ENCODE data around the gene ZNF554.

DNA sequence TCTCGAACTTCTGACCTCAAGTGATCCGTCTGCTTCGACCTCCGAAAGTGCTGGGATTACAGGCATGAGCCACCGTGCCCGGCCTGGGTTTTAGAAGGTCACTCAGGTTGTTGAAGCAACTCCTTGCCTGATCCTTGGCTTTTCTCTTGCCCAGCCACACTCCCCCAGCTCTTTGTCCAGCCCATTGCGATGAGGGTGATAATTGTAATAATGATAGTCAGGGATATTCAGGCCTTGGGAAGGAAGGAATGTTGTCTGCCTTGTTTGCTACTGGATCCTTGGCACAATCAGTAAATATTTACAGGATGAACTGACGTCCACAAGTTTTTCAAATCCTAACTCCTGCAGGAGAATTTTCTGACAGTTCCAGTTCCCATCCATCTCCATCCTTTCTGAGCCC lies 32.6 kb upstream of the ZNF554 start:
- no peak for TF ChIP-seq POLR2A (IDR thresholded peaks at IDR 0.05)
- TF ChIP-seq, protein P1, sequence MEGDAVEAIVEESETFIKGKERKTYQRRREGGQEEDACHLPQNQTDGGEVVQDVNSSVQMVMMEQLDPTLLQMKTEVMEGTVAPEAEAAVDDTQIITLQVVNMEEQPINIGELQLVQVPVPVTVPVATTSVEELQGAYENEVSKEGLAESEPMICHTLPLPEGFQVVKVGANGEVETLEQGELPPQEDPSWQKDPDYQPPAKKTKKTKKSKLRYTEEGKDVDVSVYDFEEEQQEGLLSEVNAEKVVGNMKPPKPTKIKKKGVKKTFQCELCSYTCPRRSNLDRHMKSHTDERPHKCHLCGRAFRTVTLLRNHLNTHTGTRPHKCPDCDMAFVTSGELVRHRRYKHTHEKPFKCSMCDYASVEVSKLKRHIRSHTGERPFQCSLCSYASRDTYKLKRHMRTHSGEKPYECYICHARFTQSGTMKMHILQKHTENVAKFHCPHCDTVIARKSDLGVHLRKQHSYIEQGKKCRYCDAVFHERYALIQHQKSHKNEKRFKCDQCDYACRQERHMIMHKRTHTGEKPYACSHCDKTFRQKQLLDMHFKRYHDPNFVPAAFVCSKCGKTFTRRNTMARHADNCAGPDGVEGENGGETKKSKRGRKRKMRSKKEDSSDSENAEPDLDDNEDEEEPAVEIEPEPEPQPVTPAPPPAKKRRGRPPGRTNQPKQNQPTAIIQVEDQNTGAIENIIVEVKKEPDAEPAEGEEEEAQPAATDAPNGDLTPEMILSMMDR (IDR thresholded peaks at IDR 0.05): no peak

Data from lower leg skin (tissue), 3 donors.